ENCODE measurements around the gene NEDD9. TPM values are rescaled to one million over a fixed set of nuclear protein-coding genes. Genes with fewer than 3 reads are reported as not detected.
A peak's percentile ranks its signal among the peaks of the same experiment; 100 is the strongest.

NEDD9 gene
- total and polyA plus RNA-seq, 2 of the 13 experiments (the other 11 are each of a cell fraction or from before 2014, with no cell fraction given) = 27.1 to 389 TPM

DNA sequence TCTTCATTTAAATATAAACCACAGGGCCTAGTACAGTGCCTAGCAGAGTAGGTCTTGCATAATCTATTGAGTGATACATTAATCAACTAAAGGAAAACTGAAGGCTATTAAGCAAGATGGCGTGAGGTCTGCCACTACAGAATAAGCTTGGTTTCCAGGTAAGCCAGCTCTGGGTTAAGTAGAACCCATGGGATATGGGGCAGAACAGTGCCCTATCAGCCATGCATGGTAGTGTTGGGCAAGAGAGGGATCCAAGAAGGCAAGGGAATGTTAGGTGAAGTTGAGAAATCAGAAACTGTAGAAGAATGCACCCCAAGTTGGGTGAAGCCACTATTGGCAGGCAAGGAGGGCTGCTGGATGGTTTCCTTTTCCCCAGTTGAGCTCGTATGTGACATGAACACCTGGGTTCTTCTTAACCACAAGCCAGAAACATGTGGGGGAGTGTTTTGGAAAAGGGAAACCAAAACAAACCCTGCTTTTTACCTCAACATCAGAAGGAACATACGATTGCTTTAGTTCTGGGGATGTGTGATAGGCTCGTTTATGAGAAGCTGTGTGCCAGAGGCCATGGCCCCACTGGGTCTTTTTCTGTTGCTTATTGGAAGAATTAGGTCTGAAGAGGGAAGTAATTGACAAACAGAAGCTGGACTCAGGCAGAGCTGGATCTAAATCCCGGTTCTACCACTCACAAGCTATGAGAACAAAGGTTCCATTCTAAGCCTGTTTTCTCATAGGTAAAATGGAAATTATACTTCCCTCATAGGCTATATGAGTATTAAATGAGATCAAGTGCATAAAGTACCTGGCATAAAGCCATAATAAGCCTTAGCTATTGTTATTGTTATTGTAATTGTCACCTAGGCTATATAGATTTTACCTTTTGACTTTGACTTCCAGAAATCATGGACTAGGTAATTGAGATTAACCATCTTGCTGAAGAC, 33.5 kb downstream of the NEDD9 start:
- DNase-seq (ENCODE audit: low spot score) (no peak), ATAC-seq (no peak), FAIRE-seq (no peak)
- BruUV-seq (replicated peaks) = no TSS peak
- H4K20me1 ChIP-seq (ENCODE audit: insufficient read depth, low read length) = peaks cover 90% of the 10 kb centered on the region
- no peaks in the 10 kb centered on the region for H3K9me3 ChIP-seq (ENCODE audit: low read length)
- intact Hi-C loops (cut with micrococcal nuclease; ENCODE audit: unreplicated experiment) (no loop called here), in situ Hi-C loops (cut with HindIII; ENCODE audit: extremely low pct_ligation_motif_present, low pct_unique_long_range_greater_than_20kb) (no loop called here)
- 97% methylated on average over 5 of the region's 5 CpGs for WGBS (ENCODE audit: low lambda C conversion rate)
- H3K4me2 ChIP-seq (ENCODE audit: low read depth, low read length) = no peak overlapping the region
- POLR2A ChIA-PET = interaction anchor here (1.0 to 5.9 kb wide), 2 partner anchors 18 to 34 kb away, joined by 4 to 78 read pairs; partner anchors contain the start of gene NEDD9
- H3K27me3 ChIP-seq (ENCODE audit: control insufficient read depth in 1 of 2, insufficient read depth in 2 of 2, low read length in 2 of 2) = no peaks in the 10 kb centered on the region
- CTCF ChIA-PET (ENCODE audit: low intra/inter-chr PET ratio, low total read pairs) = no interaction called here
- H3K9ac ChIP-seq (ENCODE audit: insufficient read depth, low read depth, low read length) = no peak overlapping the region
- peaks cover 33 to 85% of the 10 kb centered on the region in 2 experiments for H3K36me3 ChIP-seq (replicated peaks in 1 of 2; ENCODE audit: control insufficient read depth in 1 of 2, insufficient read depth in 2 of 2, low read length in 2 of 2)
- H3K4me3 ChIP-seq (replicated peaks in 1 of 3; ENCODE audit: insufficient read depth in 1 of 3, low read depth in 2 of 3, low read length in 3 of 3) = no peak overlapping the region
- H2AFZ ChIP-seq (ENCODE audit: low read length) = no peak overlapping the region
- H3K27ac ChIP-seq (ENCODE audit: extremely low read length, insufficient read depth, low read length) = peak overlapping the region; percentile 11
- H3K79me2 ChIP-seq (ENCODE audit: insufficient read depth, low read length) = peaks cover 89% of the 10 kb centered on the region
- H3K4me1 ChIP-seq (ENCODE audit: insufficient read depth, low read length) = peaks cover 87% of the 10 kb centered on the region
- no peak for TF ChIP-seq ASH2L (IDR thresholded peaks at IDR 0.05; ENCODE audit: insufficient read length, low read depth, low read length)
- TF ChIP-seq HIC2 (CRISPR knock-in tag; IDR thresholded peaks at IDR 0.05; ENCODE audit: low read depth) = no peak
- TF ChIP-seq ZNF337 (CRISPR knock-in tag; IDR thresholded peaks at IDR 0.05; ENCODE audit: borderline replicate concordance, low read depth) = 0 out of 2 replicates have a peak, but pooled peaks have one; percentile 67
- no peak for TF ChIP-seq TFDP1 (CRISPR knock-in tag; IDR thresholded peaks at IDR 0.05; ENCODE audit: borderline replicate concordance)
- no peak for TF ChIP-seq ZNF724P (CRISPR knock-in tag; IDR thresholded peaks at IDR 0.05; ENCODE audit: borderline replicate concordance)
- TF ChIP-seq, protein P1, sequence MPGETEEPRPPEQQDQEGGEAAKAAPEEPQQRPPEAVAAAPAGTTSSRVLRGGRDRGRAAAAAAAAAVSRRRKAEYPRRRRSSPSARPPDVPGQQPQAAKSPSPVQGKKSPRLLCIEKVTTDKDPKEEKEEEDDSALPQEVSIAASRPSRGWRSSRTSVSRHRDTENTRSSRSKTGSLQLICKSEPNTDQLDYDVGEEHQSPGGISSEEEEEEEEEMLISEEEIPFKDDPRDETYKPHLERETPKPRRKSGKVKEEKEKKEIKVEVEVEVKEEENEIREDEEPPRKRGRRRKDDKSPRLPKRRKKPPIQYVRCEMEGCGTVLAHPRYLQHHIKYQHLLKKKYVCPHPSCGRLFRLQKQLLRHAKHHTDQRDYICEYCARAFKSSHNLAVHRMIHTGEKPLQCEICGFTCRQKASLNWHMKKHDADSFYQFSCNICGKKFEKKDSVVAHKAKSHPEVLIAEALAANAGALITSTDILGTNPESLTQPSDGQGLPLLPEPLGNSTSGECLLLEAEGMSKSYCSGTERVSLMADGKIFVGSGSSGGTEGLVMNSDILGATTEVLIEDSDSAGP (CRISPR knock-in tag; IDR thresholded peaks at IDR 0.05; ENCODE audit: borderline replicate concordance) = no peak
- TF ChIP-seq FOXJ3 (CRISPR knock-in tag; IDR thresholded peaks at IDR 0.05; ENCODE audit: borderline replicate concordance) = no peak
- no peak for TF ChIP-seq MAZ (IDR thresholded peaks at IDR 0.05; ENCODE audit: borderline replicate concordance, low read depth, low read length)
- no peak for TF ChIP-seq MAZ (CRISPR knock-in tag; IDR thresholded peaks at IDR 0.05; ENCODE audit: low read depth)
- TF ChIP-seq NAIF1 (CRISPR knock-in tag; IDR thresholded peaks at IDR 0.05; ENCODE audit: borderline replicate concordance) = 0 out of 2 replicates have a peak, but pooled peaks have one; percentile 27
- no peak for TF ChIP-seq SKI (IDR thresholded peaks at IDR 0.05; ENCODE audit: partially characterized antibody)
- no peak for TF ChIP-seq TBX3 (IDR thresholded peaks at IDR 0.05; ENCODE audit: borderline replicate concordance)

All from HepG2 (cell line).